OCI-LY3 (cell line): ENCODE measurements around the gene TNFRSF19.

ENCODE experiments used
- H2AFZ ChIP-seq: fragments of 200-600, 300-600 bp; shearing (Covaris generic); 2 replicates; pipeline ENCODE4 v1.6.0; 2014; ENCODE audit warnings: antibody characterized with exemption, low read depth, low read length
- H3K27ac ChIP-seq: fragments of 200-600, 300-600 bp; sonication (generic); 2 replicates; pipeline ENCODE4 v1.5.1; 2014; ENCODE audit warnings: mild to moderate bottlenecking, low read length, moderate library complexity, mixed read lengths
- H3K27me3 ChIP-seq: fragments of 200-600, 300-600 bp; sonication (generic); 2 replicates; pipeline ENCODE4 v1.6.1; 2014; ENCODE audit warnings: low read depth, low read length, mixed read lengths
- H3K36me3 ChIP-seq: fragments of 200-600, 300-600 bp; sonication (generic); replicated peaks from 2 replicates; pipeline ENCODE3; 2014; ENCODE audit warnings: low read depth, low read length, mixed read lengths
- H3K4me1 ChIP-seq: fragments of 300-600, 200-600 bp; sonication (generic); 2 replicates; pipeline ENCODE4 v1.6.1; 2014; ENCODE audit warnings: low read length, mixed read lengths
- H3K4me2 ChIP-seq: fragments of 200-600, 300-600 bp; sonication (generic); 2 replicates; pipeline ENCODE4 v1.6.1; 2014; ENCODE audit warnings: low read length, mixed read lengths
- H3K4me3 ChIP-seq: fragments of 300-600, 200-600 bp; sonication (generic); 2 replicates; pipeline ENCODE4 v1.5.1; 2014; ENCODE audit warnings: antibody characterized with exemption, mild to moderate bottlenecking, low read length, moderate library complexity
- H3K79me2 ChIP-seq: fragments of 300-600, 200-600 bp; shearing (Covaris generic); 2 replicates; pipeline ENCODE4 v1.6.1; 2014; ENCODE audit warnings: mild to moderate bottlenecking, low read length, mixed read lengths
- H3K9ac ChIP-seq: fragments of 300-600, 200-600 bp; shearing (Covaris generic); 2 replicates; pipeline ENCODE4 v1.6.0; 2014; ENCODE audit warnings: mild to moderate bottlenecking, low read length, moderate library complexity
- H3K9me3 ChIP-seq: fragments of 200-600, 300-600 bp; shearing (Covaris generic); 2 replicates; pipeline ENCODE4 v1.6.1; 2014; ENCODE audit warnings: low read length, mixed read lengths; ENCODE audit not compliant: insufficient read depth
- H4K20me1 ChIP-seq: fragments of 200-600, 300-600 bp; sonication (generic); 2 replicates; pipeline ENCODE4 v1.6.1; 2016; ENCODE audit warnings: low read length, mixed read lengths; ENCODE audit not compliant: insufficient read depth
- CTCF ChIP-seq: fragments of 200-600, 300-600 bp; sonication (generic); IDR thresholded peaks from 2 replicates; pipeline ENCODE4 v1.5.1; 2014; ENCODE audit warnings: antibody characterized with exemption, low read length, low read depth
- EZH2phosphoT487 ChIP-seq: fragments of 200-600 bp; shearing (Covaris generic); IDR thresholded peaks from 2 replicates; pipeline ENCODE4 v1.6.1; 2018; ENCODE audit warnings: antibody characterized with exemption, mixed run types, low read depth

The TNFRSF19 gene

GRCh38 chr13:23628250-23628649 lies 58.0 kb downstream of the TNFRSF19 start:
- Histone ChIP-seq H3K36me3 (no peaks in the 10 kb centered on the region), H2AFZ (no peak overlapping the region), H3K9me3 (no peaks in the 10 kb centered on the region), H3K4me1 (no peaks in the 10 kb centered on the region), H3K9ac (no peak overlapping the region), H4K20me1 (no peaks in the 10 kb centered on the region), H3K4me2 (no peak overlapping the region), H3K79me2 (no peaks in the 10 kb centered on the region), H3K4me3 (no peak overlapping the region), H3K27me3 (no peaks in the 10 kb centered on the region), H3K27ac (no peak overlapping the region)
- TF ChIP-seq EZH2phosphoT487 = no peak
- TF ChIP-seq CTCF = no peak

DNA sequence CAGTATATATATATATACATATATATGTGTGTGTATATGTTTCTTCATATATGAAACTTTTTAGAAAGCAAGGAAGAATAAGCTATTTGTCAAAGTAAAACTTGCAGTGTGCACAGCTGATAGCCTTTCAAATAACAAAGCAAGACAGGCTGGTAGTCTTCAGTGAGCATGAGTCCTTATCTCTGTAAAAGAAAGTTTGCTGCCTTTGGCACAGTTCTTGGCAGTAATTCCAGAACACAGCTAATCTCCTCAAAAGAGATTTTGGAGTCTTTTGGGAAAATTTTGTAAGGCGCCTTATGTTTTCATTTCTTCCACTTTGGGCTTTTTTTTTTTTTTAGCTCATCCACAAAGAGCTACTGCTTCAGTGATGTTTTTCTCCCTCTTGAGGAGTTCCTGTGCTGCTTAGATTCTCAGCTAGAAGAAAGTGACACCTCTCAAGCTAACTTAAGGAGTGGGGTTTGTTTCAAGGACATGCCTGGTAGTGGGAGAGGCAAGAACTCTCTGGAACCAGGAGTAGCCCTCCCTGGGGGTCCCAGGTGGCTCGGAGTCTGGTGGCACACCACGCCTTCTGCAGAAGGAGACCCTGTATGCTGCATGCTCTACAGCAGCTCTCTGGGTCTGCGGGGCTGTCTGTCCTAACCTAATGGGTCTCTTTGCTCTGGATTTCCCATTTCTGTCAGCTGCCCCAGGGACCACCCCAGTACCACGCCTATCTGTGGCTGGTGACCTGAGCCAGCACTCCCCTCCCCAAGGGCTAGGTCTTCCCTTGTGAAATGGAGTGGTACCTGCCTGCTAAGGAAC lies 58.8 kb downstream of the TNFRSF19 start:
- H4K20me1 ChIP-seq = no peaks in the 10 kb centered on the region
- TF ChIP-seq CTCF (no peak), EZH2phosphoT487 (no peak)
- no peak overlapping the region for H3K27ac ChIP-seq
- no peaks in the 10 kb centered on the region for H3K4me1 ChIP-seq
- H3K9ac ChIP-seq = no peak overlapping the region
- H3K27me3 ChIP-seq = no peaks in the 10 kb centered on the region
- no peak overlapping the region for H2AFZ ChIP-seq
- H3K9me3 ChIP-seq = no peaks in the 10 kb centered on the region
- no peaks in the 10 kb centered on the region for H3K36me3 ChIP-seq
- H3K4me3 ChIP-seq = no peak overlapping the region
- no peaks in the 10 kb centered on the region for H3K79me2 ChIP-seq
- H3K4me2 ChIP-seq = no peak overlapping the region

GRCh38 chr13:23629566-23630272 lies 59.5 kb downstream of the TNFRSF19 start:
- Histone ChIP-seq H2AFZ (no peak overlapping the region), H3K27ac (no peak overlapping the region), H3K79me2 (no peaks in the 10 kb centered on the region), H4K20me1 (no peaks in the 10 kb centered on the region), H3K27me3 (no peaks in the 10 kb centered on the region), H3K4me1 (no peaks in the 10 kb centered on the region), H3K9me3 (no peaks in the 10 kb centered on the region), H3K9ac (no peak overlapping the region), H3K4me3 (no peak overlapping the region), H3K36me3 (no peaks in the 10 kb centered on the region), H3K4me2 (no peak overlapping the region)
- TF ChIP-seq EZH2phosphoT487 = no peak
- no peak for TF ChIP-seq CTCF

- Histone ChIP-seq H3K27me3 (no peaks in the 10 kb centered on the region), H2AFZ (no peak overlapping the region), H3K9me3 (no peaks in the 10 kb centered on the region), H3K4me1 (no peaks in the 10 kb centered on the region), H3K4me3 (no peak overlapping the region), H3K9ac (no peak overlapping the region), H3K27ac (no peak overlapping the region), H3K4me2 (no peak overlapping the region), H4K20me1 (no peaks in the 10 kb centered on the region), H3K79me2 (no peaks in the 10 kb centered on the region), H3K36me3 (no peaks in the 10 kb centered on the region)
- TF ChIP-seq CTCF (no peak), EZH2phosphoT487 (no peak)
Observed at GRCh38 chr13:23630349-23631093, 60.3 kb downstream of the TNFRSF19 start.
